DND-41 (cell line): ENCODE data around the gene C22orf15.

Source experiments
- ATAC-seq: fragments of 200-7000 bp; cut with Tn5 transposase; 3 replicates; pipeline ENCODE4 v1.9.1; 2021; ENCODE audit warnings: low read depth; ENCODE audit not compliant: insufficient read depth
- DNase-seq: peaks from one replicate; pipeline ENCODE4 v3.0.0-alpha.2; 2020
- H2AFZ ChIP-seq: 2 replicates; pipeline ENCODE4 v1.6.0; 2012; ENCODE audit warnings: low read depth, low read length
- H3K27ac ChIP-seq: 2 replicates; pipeline ENCODE4 v1.5.1; 2012; ENCODE audit warnings: low read length, inconsistent platforms
- H3K27me3 ChIP-seq: fragments of 200-600 bp; sonication (generic); 2 replicates; pipeline ENCODE4 v1.6.0; 2012; ENCODE audit warnings: low read length, mild to moderate bottlenecking, inconsistent platforms; ENCODE audit not compliant: insufficient read depth, poor library complexity
- H3K36me3 ChIP-seq: 2 replicates; pipeline ENCODE4 v1.5.1; 2012; ENCODE audit warnings: low read length, inconsistent platforms; ENCODE audit not compliant: insufficient read depth
- H3K4me1 ChIP-seq: 2 replicates; pipeline ENCODE4 v1.5.1; 2012; ENCODE audit warnings: mild to moderate bottlenecking, low read length; ENCODE audit not compliant: insufficient read depth
- H3K4me2 ChIP-seq: 2 replicates; pipeline ENCODE4 v1.6.0; 2012; ENCODE audit warnings: mild to moderate bottlenecking, moderate library complexity, low read length, inconsistent platforms; ENCODE audit not compliant: insufficient read depth
- H3K4me3 ChIP-seq, 2 experiments: fragments of 200-600 bp in 1 of 2; shearing (Covaris generic) in 1 of 2; 2 replicates each; pipeline ENCODE4 v1.5.1; 2012 to 2016; ENCODE audit warnings: inconsistent platforms in 2 of 2, low read length in 2 of 2, mild to moderate bottlenecking in 2 of 2, low read depth in 1 of 2, moderate library complexity in 1 of 2
- H3K79me2 ChIP-seq: 2 replicates; pipeline ENCODE4 v1.6.0; 2012; ENCODE audit warnings: low read length, inconsistent platforms; ENCODE audit not compliant: insufficient read depth
- H3K9ac ChIP-seq: 2 replicates; pipeline ENCODE4 v1.6.0; 2012; ENCODE audit warnings: low read depth, mild to moderate bottlenecking, inconsistent platforms, low read length, moderate library complexity
- H3K9me3 ChIP-seq: 2 replicates; pipeline ENCODE4 v1.5.1; 2012; ENCODE audit warnings: low read length, moderate library complexity, mild to moderate bottlenecking, inconsistent platforms; ENCODE audit not compliant: insufficient read depth, severe bottlenecking
- H4K20me1 ChIP-seq: 2 replicates; pipeline ENCODE4 v1.6.0; 2012; ENCODE audit warnings: low read length; ENCODE audit not compliant: insufficient read depth
- EZH2 ChIP-seq: IDR thresholded peaks from 3 replicates; pipeline ENCODE4 v1.6.1; 2012; ENCODE audit warnings: borderline replicate concordance, low read depth, mild to moderate bottlenecking, moderate library complexity, low read length, inconsistent platforms; ENCODE audit not compliant: severe bottlenecking
- TF ChIP-seq, protein P1 (sequence below): IDR thresholded peaks from 2 replicates; pipeline ENCODE4 v1.5.1; 2012; ENCODE audit warnings: borderline replicate concordance, low read length, moderate library complexity, mild to moderate bottlenecking; ENCODE audit not compliant: poor library complexity, severe bottlenecking; ENCODE audit errors: extremely low read depth

Gene C22orf15

DNA sequence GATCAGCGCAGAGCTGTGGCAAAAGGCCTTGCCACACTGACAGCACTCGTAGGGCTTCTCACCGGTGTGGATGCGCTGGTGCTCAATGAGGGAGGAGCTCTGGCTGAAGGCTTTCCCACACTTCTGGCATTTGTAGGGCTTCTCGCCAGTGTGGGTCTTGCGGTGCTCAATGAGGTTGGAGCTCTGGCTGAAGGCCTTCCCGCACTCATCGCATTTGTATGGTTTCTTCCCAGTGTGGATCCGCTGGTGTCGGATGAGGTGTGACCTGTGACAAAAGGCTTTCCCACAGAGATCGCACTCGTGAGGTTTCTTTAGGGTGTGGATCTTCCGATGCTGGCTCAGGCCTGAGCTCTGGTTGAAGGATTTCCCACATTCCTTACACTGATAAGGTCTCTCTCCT, 18.8 kb upstream of the C22orf15 start:
- TF ChIP-seq EZH2: no peak
- TF ChIP-seq, protein P1, sequence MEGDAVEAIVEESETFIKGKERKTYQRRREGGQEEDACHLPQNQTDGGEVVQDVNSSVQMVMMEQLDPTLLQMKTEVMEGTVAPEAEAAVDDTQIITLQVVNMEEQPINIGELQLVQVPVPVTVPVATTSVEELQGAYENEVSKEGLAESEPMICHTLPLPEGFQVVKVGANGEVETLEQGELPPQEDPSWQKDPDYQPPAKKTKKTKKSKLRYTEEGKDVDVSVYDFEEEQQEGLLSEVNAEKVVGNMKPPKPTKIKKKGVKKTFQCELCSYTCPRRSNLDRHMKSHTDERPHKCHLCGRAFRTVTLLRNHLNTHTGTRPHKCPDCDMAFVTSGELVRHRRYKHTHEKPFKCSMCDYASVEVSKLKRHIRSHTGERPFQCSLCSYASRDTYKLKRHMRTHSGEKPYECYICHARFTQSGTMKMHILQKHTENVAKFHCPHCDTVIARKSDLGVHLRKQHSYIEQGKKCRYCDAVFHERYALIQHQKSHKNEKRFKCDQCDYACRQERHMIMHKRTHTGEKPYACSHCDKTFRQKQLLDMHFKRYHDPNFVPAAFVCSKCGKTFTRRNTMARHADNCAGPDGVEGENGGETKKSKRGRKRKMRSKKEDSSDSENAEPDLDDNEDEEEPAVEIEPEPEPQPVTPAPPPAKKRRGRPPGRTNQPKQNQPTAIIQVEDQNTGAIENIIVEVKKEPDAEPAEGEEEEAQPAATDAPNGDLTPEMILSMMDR: no peak
- no peak overlapping the region for H3K4me2 ChIP-seq
- no peak for ATAC-seq
- no peak overlapping the region for H2AFZ ChIP-seq
- H4K20me1 ChIP-seq: peaks cover 3% of the 10 kb centered on the region; the same call in 1 of the 2 replicates
- H3K4me1 ChIP-seq: no peaks in the 10 kb centered on the region
- no peak overlapping the region for H3K4me3 ChIP-seq
- H3K27ac ChIP-seq: no peak overlapping the region
- no peaks in the 10 kb centered on the region for H3K9me3 ChIP-seq
- H3K79me2 ChIP-seq: peaks cover 4% of the 10 kb centered on the region
- H3K27me3 ChIP-seq: no peaks in the 10 kb centered on the region
- no peak for DNase-seq
- H3K9ac ChIP-seq: no peak overlapping the region
- peaks cover 35% of the 10 kb centered on the region for H3K36me3 ChIP-seq

DNA sequence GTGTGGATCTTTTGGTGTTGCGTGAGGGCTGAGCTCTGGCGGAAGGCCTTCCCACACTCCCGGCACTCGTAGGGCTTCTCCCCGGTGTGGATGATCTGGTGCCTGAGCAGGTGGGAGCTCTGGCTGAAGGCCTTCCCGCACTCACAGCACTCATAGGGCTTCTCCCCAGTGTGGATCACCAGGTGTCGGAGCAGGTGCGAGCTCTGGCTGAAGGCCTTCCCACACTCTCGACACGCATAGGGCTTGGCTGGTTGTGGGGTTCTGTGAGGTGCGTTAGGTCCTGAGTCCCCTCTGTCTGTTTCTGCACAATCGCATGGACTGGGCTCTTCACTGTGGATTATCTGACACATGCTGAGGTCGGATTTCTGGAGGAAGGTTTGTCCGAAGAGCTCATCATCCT, 18.3 kb upstream of the C22orf15 start:
- Histone ChIP-seq H2AFZ (no peak overlapping the region), H3K79me2 (peaks cover 4% of the 10 kb centered on the region), H3K4me1 (peaks cover 1% of the 10 kb centered on the region), H3K4me2 (no peak overlapping the region), H3K27ac (no peak overlapping the region), H3K4me3 (no peak overlapping the region), H3K27me3 (no peaks in the 10 kb centered on the region), H3K9ac (no peak overlapping the region), H4K20me1 (peaks cover 3% of the 10 kb centered on the region; the same call in 1 of the 2 replicates), H3K36me3 (peaks cover 35% of the 10 kb centered on the region), H3K9me3 (no peaks in the 10 kb centered on the region)
- TF ChIP-seq, protein P1: no peak
- TF ChIP-seq EZH2: no peak
- no peak for DNase-seq
- ATAC-seq: no peak

DNA sequence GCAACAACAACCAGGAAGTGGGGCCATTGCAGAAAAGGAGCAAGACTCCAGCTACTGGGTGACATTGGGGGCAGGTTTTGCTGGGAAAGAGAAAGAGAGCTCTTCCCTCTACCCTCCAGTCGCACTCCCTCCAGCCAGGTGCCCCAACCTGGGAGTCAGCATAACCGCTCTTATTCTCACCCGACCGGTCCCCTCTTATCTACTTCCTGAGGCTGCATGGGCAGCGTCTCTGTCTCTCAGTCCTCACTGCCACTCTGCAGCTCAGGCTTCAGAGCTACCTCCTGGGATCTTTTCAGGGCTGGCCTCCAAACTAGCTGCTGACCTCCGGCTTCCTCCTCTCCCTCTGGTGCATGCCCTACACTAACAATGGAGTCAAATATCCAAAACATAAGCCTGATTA, 17.0 kb upstream of the C22orf15 start:
- Histone ChIP-seq H3K4me2 (no peak overlapping the region), H3K79me2 (peaks cover 15% of the 10 kb centered on the region), H3K27ac (no peak overlapping the region), H3K9me3 (no peaks in the 10 kb centered on the region), H3K9ac (no peak overlapping the region), H3K27me3 (no peaks in the 10 kb centered on the region), H3K4me3 (no peak overlapping the region), H2AFZ (no peak overlapping the region), H3K36me3 (peaks cover 35% of the 10 kb centered on the region), H4K20me1 (peaks cover 3% of the 10 kb centered on the region; the same call in 1 of the 2 replicates), H3K4me1 (peaks cover 13% of the 10 kb centered on the region)
- DNase-seq: no peak
- TF ChIP-seq EZH2: no peak
- TF ChIP-seq, protein P1: no peak
- no peak for ATAC-seq

DNA sequence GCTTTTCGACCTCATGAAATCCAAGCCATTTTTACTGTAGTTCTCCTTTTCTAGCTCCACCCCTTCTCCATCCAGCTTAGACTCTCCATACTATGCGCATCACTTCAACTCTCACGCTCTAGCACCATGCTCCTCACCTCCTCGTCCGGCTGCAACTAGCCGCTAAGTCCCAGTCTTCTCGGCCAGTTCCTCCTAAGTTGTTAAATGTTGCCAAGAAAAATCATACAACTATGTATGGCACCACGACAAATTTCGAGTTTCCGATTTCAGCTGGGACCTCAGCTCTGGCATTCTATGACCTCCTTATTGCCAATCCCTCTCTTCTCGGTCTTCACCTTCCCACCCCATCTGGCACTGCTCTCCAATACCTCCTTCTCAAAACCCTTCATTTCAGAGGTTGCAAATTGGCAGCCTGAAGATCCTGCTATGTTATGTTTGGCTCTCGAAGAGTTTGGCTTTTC, 12.9 kb upstream of the C22orf15 start:
- TF ChIP-seq EZH2: no peak
- ATAC-seq (no peak), DNase-seq (no peak)
- peaks cover 15% of the 10 kb centered on the region for H3K79me2 ChIP-seq
- peaks cover 21% of the 10 kb centered on the region for H3K4me1 ChIP-seq
- H3K27me3 ChIP-seq: no peaks in the 10 kb centered on the region
- peak overlapping the region; percentile 99 for H3K4me2 ChIP-seq
- H4K20me1 ChIP-seq: no peaks in the 10 kb centered on the region
- H3K36me3 ChIP-seq: peaks cover 4% of the 10 kb centered on the region
- H3K4me3 ChIP-seq: peak overlapping the region; percentile 74 to 93; a peak in 3 of 4 replicates
- no peaks in the 10 kb centered on the region for H3K9me3 ChIP-seq
- H3K9ac ChIP-seq: peak overlapping the region; percentile 88
- peak overlapping the region; percentile 61; the same call in 1 of the 2 replicates for H3K27ac ChIP-seq
- peak overlapping the region; percentile 80; the same call in 1 of the 2 replicates for H2AFZ ChIP-seq
